H1 (cell line): Measurements from ENCODE around the gene SMARCD2. TPM values are rescaled to one million over a fixed set of nuclear protein-coding genes. Genes with fewer than 3 reads are reported as not detected.
"Not testable (repeated sequence)": the region's sequence is repeated elsewhere in the genome, so short reads cannot be mapped to it uniquely, and the experiment has no call there.

ENCODE experiments used
- CTCF ChIA-PET: fragments of 300-600 bp; sonication (Branson Sonifier 250); formaldehyde crosslinking; loops from one replicate; lab custom pipeline; 2021; ENCODE audit not compliant: partially characterized antibody; lab: Charles Lee
- POLR2A ChIA-PET: fragments of 300-600 bp; sonication (Branson Sonifier 250); formaldehyde crosslinking; loops from one replicate; lab custom pipeline; 2021; ENCODE audit warnings: inconsistent platforms; ENCODE audit not compliant: partially characterized antibody; lab: Charles Lee
- DNase-seq, 2 experiments: peaks; one replicate each; pipeline versions ENCODE4 v3.0.0 to v3.0.0-alpha.2; 2010 to 2022; ENCODE audit warnings: low spot score in 2 of 2, low read depth in 1 of 2, mixed read lengths in 1 of 2
- FAIRE-seq: peaks from 2 replicates; lab custom pipeline; 2011; peaks lifted over from hg19 to GRCh38; lab: Jason Lieb, UNC
- H2AFZ ChIP-seq: 2 replicates; pipeline ENCODE4 v1.8.1; 2012; ENCODE audit warnings: low read length, inconsistent platforms
- H2AK5ac ChIP-seq: 2 replicates; pipeline ENCODE4 v1.6.1; 2013; ENCODE audit warnings: low read depth, low read length
- H2BK120ac ChIP-seq: replicated peaks from 2 replicates; pipeline ENCODE3; 2013; ENCODE audit warnings: low read depth, low read length, inconsistent platforms
- H2BK12ac ChIP-seq: 2 replicates; pipeline ENCODE4 v1.6.1; 2013; ENCODE audit warnings: low read depth, low read length
- H2BK15ac ChIP-seq: 2 replicates; pipeline ENCODE4 v1.6.1; 2013; ENCODE audit warnings: low read length
- H2BK20ac ChIP-seq: 2 replicates; pipeline ENCODE4 v1.6.1; 2013; ENCODE audit warnings: low read length
- H2BK5ac ChIP-seq: 2 replicates; pipeline ENCODE4 v1.6.1; 2013; ENCODE audit warnings: low read depth, low read length
- H3K14ac ChIP-seq: 2 replicates; pipeline ENCODE4 v1.6.1; 2013; ENCODE audit warnings: inconsistent platforms; ENCODE audit not compliant: insufficient read length
- H3K18ac ChIP-seq: 2 replicates; pipeline ENCODE4 v1.6.1; 2013; ENCODE audit warnings: low read length; ENCODE audit errors: extremely low read depth
- H3K23ac ChIP-seq: 2 replicates; pipeline ENCODE4 v1.6.1; 2013; ENCODE audit warnings: inconsistent platforms; ENCODE audit not compliant: insufficient read length
- H3K23me2 ChIP-seq: 2 replicates; pipeline ENCODE4 v1.6.1; 2013; ENCODE audit warnings: low read depth, low read length
- H3K27ac ChIP-seq: 2 replicates; pipeline ENCODE4 v1.6.1; 2011; ENCODE audit warnings: low read depth, low read length, inconsistent platforms
- H3K27me3 ChIP-seq, 4 experiments: replicated peaks in 1 of 4; 1 replicate in 1 of 4; 2 replicates in 3 of 4; pipeline versions ENCODE4 v1.6.1 to v1.8.1; 2011 to 2013; ENCODE audit warnings: low read length in 3 of 4, mild to moderate bottlenecking in 3 of 4, inconsistent platforms in 2 of 4, mixed read lengths in 2 of 4, moderate library complexity in 1 of 4; ENCODE audit not compliant: control insufficient read depth in 3 of 4, insufficient read depth in 3 of 4; ENCODE audit errors: extremely low read depth in 1 of 4
- H3K36me3 ChIP-seq, 4 experiments: 2 replicates each; pipeline versions ENCODE4 v1.6.1 to v1.8.1; 2011 to 2013; ENCODE audit warnings: mild to moderate bottlenecking in 4 of 4, low read length in 3 of 4, moderate library complexity in 2 of 4, control low read depth in 1 of 4, inconsistent platforms in 1 of 4; ENCODE audit not compliant: insufficient read depth in 4 of 4, control insufficient read depth in 2 of 4
- H3K4ac ChIP-seq: replicated peaks from 2 replicates; pipeline ENCODE3; 2013; ENCODE audit warnings: low read length, low read depth, mixed read lengths, inconsistent platforms; ENCODE audit not compliant: insufficient read length
- H3K4me1 ChIP-seq, 4 experiments: replicated peaks in 1 of 4; 1 replicate in 1 of 4; 2 replicates in 3 of 4; pipeline versions ENCODE4 v1.6.1 to v1.8.1; 2011 to 2013; ENCODE audit warnings: low read length in 3 of 4, inconsistent platforms in 2 of 4, mixed read lengths in 1 of 4; ENCODE audit not compliant: insufficient read depth in 4 of 4, control insufficient read depth in 3 of 4
- H3K4me2 ChIP-seq, 2 experiments: 2 replicates each; pipeline versions ENCODE4 v1.6.1 to v1.8.1; 2011 to 2013; ENCODE audit warnings: low read depth in 2 of 2, low read length in 2 of 2, control low read depth in 1 of 2, inconsistent platforms in 1 of 2, mild to moderate bottlenecking in 1 of 2; ENCODE audit not compliant: insufficient read depth in 1 of 2
- H3K4me3 ChIP-seq, 4 experiments: fragments of 200-600, 300-600 bp in 1 of 4; sonication (generic), shearing (Covaris generic), sonication (Bioruptor Twin) in 1 of 4; 2 replicates each; pipeline versions ENCODE4 v1.5.1 to v1.8.1; 2011 to 2016; ENCODE audit warnings: low read length in 4 of 4, low read depth in 3 of 4, control low read depth in 2 of 4, inconsistent platforms in 2 of 4, mild to moderate bottlenecking in 2 of 4, mixed read lengths in 1 of 4, moderate library complexity in 1 of 4; ENCODE audit not compliant: insufficient read depth in 2 of 4; ENCODE audit errors: extremely low read depth in 1 of 4
- H3K56ac ChIP-seq: replicated peaks from 2 replicates; pipeline ENCODE3; 2013; ENCODE audit warnings: low read depth, mild to moderate bottlenecking, mixed read lengths, low read length, inconsistent platforms; ENCODE audit not compliant: insufficient read length
- H3K79me1 ChIP-seq: 2 replicates; pipeline ENCODE4 v1.6.1; 2013; ENCODE audit warnings: low read depth, low read length, control low read depth
- H3K79me2 ChIP-seq, 2 experiments: 2 replicates each; pipeline versions ENCODE4 v1.6.1 to v1.8.1; 2012 to 2013; ENCODE audit warnings: low read length in 2 of 2, mild to moderate bottlenecking in 2 of 2, inconsistent platforms in 1 of 2; ENCODE audit not compliant: insufficient read depth in 2 of 2, control insufficient read depth in 1 of 2
- H3K9ac ChIP-seq, 4 experiments: replicated peaks in 1 of 4; 1 replicate in 1 of 4; 2 replicates in 3 of 4; pipeline versions ENCODE4 v1.6.1 to v1.8.1; 2011 to 2013; ENCODE audit warnings: low read depth in 3 of 4, low read length in 3 of 4, control low read depth in 2 of 4, mild to moderate bottlenecking in 2 of 4, moderate library complexity in 2 of 4, inconsistent platforms in 1 of 4; ENCODE audit errors: extremely low read depth in 1 of 4
- H3K9me3 ChIP-seq, 2 experiments: 2 replicates each; pipeline versions ENCODE4 v1.6.1 to v1.8.1; 2012 to 2013; ENCODE audit warnings: mild to moderate bottlenecking in 2 of 2, moderate library complexity in 2 of 2, control low read depth in 1 of 2, inconsistent platforms in 1 of 2, low read depth in 1 of 2, low read length in 1 of 2, mixed read lengths in 1 of 2; ENCODE audit not compliant: insufficient read depth in 2 of 2
- H4K20me1 ChIP-seq, 2 experiments: replicated peaks in 1 of 2; 2 replicates each; pipeline versions ENCODE3 to v1.8.1; 2011 to 2013; ENCODE audit warnings: inconsistent platforms in 2 of 2, low read length in 2 of 2, mild to moderate bottlenecking in 1 of 2; ENCODE audit not compliant: insufficient read depth in 2 of 2, control insufficient read depth in 1 of 2
- H4K5ac ChIP-seq: 2 replicates; pipeline ENCODE4 v1.6.1; 2013; ENCODE audit warnings: low read length, low read depth, mixed read lengths, inconsistent platforms; ENCODE audit not compliant: insufficient read length
- H4K8ac ChIP-seq: 2 replicates; pipeline ENCODE4 v1.8.0; 2013; ENCODE audit warnings: mild to moderate bottlenecking, moderate library complexity, low read length, inconsistent platforms; ENCODE audit not compliant: insufficient read depth; ENCODE audit errors: extremely low read depth
- H4K91ac ChIP-seq: replicated peaks from 2 replicates; pipeline ENCODE3; 2013; ENCODE audit warnings: low read length, mixed read lengths, inconsistent platforms; ENCODE audit not compliant: insufficient read length
- RAD21 ChIP-seq, 2 experiments: IDR thresholded peaks in 1 of 2; conservative IDR thresholded peaks in 1 of 2; 2 replicates each; pipeline ENCODE4 v1.6.1; 2011; ENCODE audit warnings: low read depth in 2 of 2, low read length in 2 of 2, improper control_type of control experiment in 1 of 2, inconsistent platforms in 1 of 2, mild to moderate bottlenecking in 1 of 2, moderate library complexity in 1 of 2
- WGBS, 2 experiments: shearing (Covaris generic) in 1 of 2; methylation state at CpG; one replicate each; pipeline versions ENCODE4 v1.1.6 to v1.1.7; 2013 to 2015; ENCODE audit warnings: low lambda C conversion rate in 2 of 2, mixed read lengths in 2 of 2, inconsistent platforms in 1 of 2, low coverage in 1 of 2, missing lambda C conversion rate in 1 of 2; ENCODE audit not compliant: insufficient replicate concordance in 2 of 2, insufficient coverage in 1 of 2, insufficient read length in 1 of 2; ENCODE audit errors: extremely low coverage in 1 of 2, missing lambda C conversion rate in 1 of 2; 5-methylcytosine and 5-hydroxymethylcytosine counted together
- polyA plus RNA-seq, 7 experiments: library from polyadenylated mRNA; depleted of rRNA in 3 of 7; stranded (reverse) in 5 of 7; unstranded in 2 of 7; fragments of >200 nt in 5 of 7; fragments of 200-250 nt in 2 of 7; gene quantifications; 1 replicate in 5 of 7; 2 replicates in 1 of 7; 4 replicates in 1 of 7; pipeline versions ENCODE4 v1.2.1 to v1.2.3, GENCODE V29; 2011 to 2013; ENCODE audit warnings: missing spikeins in 2 of 7, mixed read lengths in 2 of 7
- total RNA-seq: library from RNA; stranded (reverse); fragmentation: NEBNext Ultra II Directional; extraction: Animal tissue kit (Norgen Biotek cat#: 25700); gene quantifications from 2 replicates; pipeline ENCODE4 v1.2.1, GENCODE V29; 2021
- TF ChIP-seq, protein P1 (sequence below), 3 experiments: IDR thresholded peaks; 1 replicate in 2 of 3; 2 replicates in 1 of 3; pipeline versions ENCODE4 v1.5.1 to v1.6.1; 2011; ENCODE audit warnings: low read length in 3 of 3, mild to moderate bottlenecking in 3 of 3, inconsistent platforms in 2 of 3, low read depth in 1 of 3, moderate library complexity in 1 of 3; ENCODE audit not compliant: insufficient read depth in 1 of 3; ENCODE audit errors: control extremely low read depth in 1 of 3

Gene SMARCD2
- total and polyA plus RNA-seq, 2 of the 8 experiments (the other 6 are each of a cell fraction or from before 2014, with no cell fraction given) = 90.0 to 92.2 TPM

DNA sequence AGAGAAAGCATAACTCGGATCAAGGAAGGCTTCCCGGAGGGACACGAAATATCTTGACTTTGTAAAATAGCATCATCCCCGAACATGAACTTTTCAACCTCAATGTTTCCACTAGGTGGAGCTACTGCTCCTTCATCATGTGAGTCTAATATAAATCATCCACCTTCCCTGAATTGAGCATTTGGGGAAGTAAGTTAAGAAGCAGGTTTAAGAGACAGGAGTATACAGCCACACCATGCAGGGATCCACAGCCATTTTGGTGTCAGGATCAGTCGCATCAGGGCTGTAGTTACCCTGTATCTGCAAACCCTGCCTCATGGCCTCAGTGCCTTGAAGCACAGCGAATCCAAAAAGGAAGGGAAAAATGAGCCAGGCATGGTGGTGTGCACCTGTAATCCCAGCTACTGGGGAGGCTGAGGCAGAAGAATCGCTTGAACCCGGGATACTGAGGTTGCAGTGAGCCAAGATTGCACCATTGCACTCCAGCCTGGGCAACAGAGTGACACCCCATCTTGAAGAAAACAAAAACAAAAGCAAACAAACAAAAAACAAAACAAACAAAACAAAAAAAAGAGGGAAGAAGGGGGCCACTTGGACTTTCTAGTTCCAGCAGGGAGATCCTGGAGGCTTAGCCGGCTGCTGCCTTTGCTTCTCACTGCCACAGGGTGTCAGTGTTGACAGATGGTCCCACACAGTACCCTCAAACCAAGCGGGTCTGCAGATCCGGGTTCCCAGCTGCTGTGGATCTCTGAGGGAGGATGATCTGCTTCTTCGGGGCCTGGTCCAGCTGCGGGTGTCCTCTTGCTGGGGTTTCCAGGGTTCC is 46.8 kb upstream of the SMARCD2 start:
- H3K27ac ChIP-seq, H2BK15ac ChIP-seq, H3K79me1 ChIP-seq, H2BK12ac ChIP-seq, H3K23me2 ChIP-seq, H3K79me2 ChIP-seq, H2AK5ac ChIP-seq, H3K4ac ChIP-seq, H3K27me3 ChIP-seq, H2AFZ ChIP-seq, H3K4me1 ChIP-seq, H3K9ac ChIP-seq, H3K36me3 ChIP-seq, H3K9me3 ChIP-seq, H4K91ac ChIP-seq, H3K18ac ChIP-seq, H4K5ac ChIP-seq, H4K8ac ChIP-seq, H3K4me2 ChIP-seq, H3K14ac ChIP-seq, H4K20me1 ChIP-seq, H3K56ac ChIP-seq, H3K4me3 ChIP-seq, FAIRE-seq, H2BK120ac ChIP-seq, H2BK5ac ChIP-seq, H3K23ac ChIP-seq, H2BK20ac ChIP-seq: not testable (repeated sequence)
- peak in 1 of 2 experiments; percentile 65 for DNase-seq
- POLR2A ChIA-PET = interaction anchor here (1.0 kb wide), 1 partner anchor 29 kb away, joined by 3 read pairs; no protein-coding TSS in a partner anchor
- 50% methylated on average over 13 of the region's 13 CpGs; no CpG with 5 or more reads in 1 of the 2 experiments for WGBS, 2 experiments
- TF ChIP-seq, protein P1, sequence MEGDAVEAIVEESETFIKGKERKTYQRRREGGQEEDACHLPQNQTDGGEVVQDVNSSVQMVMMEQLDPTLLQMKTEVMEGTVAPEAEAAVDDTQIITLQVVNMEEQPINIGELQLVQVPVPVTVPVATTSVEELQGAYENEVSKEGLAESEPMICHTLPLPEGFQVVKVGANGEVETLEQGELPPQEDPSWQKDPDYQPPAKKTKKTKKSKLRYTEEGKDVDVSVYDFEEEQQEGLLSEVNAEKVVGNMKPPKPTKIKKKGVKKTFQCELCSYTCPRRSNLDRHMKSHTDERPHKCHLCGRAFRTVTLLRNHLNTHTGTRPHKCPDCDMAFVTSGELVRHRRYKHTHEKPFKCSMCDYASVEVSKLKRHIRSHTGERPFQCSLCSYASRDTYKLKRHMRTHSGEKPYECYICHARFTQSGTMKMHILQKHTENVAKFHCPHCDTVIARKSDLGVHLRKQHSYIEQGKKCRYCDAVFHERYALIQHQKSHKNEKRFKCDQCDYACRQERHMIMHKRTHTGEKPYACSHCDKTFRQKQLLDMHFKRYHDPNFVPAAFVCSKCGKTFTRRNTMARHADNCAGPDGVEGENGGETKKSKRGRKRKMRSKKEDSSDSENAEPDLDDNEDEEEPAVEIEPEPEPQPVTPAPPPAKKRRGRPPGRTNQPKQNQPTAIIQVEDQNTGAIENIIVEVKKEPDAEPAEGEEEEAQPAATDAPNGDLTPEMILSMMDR (IDR thresholded peaks at IDR 0.05; ENCODE audit: control extremely low read depth in 1 of 3, insufficient read depth in 1 of 3, low read depth in 1 of 3, low read length in 3 of 3) = peak; percentile 60 to 67 (median 66)
- peak; percentile 46 to 58 for TF ChIP-seq RAD21 (IDR thresholded peaks at IDR 0.05 in 1 of 2, conservative IDR thresholded peaks at IDR 0.05 in 1 of 2; ENCODE audit: low read depth in 2 of 2, low read length in 2 of 2)
- CTCF ChIA-PET = interaction anchor here (0.6 to 7.2 kb wide), 29 partner anchors 8 to 1661 kb away, joined by 3 to 87 read pairs (median 5); partner anchors contain the start of genes CSHL1, ERN1, GH1 and GH2
